Measurements from ENCODE around the gene NRG3.

NRG3 gene

DNA sequence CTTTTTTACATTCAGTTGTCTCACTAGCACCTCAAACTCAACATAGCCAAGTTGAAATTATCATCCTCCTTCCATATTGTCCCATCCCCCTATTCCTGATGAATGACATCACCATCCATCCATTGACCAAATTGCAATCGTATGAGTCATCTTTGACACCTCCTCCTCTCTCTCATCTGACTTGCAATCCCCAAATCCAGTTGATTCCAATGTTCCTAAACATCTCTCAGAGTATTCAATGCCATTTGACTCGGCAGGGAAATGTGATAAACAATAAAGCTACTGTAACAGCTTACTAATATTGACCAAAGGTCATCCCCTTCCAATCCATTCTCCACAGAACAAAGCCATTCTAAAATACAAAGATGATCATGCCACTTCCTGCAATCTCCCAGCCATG lies 1047.8 kb downstream of the NRG3 start (continued):
- no peak for TF ChIP-seq TSHZ2 (CRISPR knock-in tag; IDR thresholded peaks at IDR 0.05)
- TF ChIP-seq ZNF70 (CRISPR knock-in tag; IDR thresholded peaks at IDR 0.05): no peak
- TF ChIP-seq TOX (CRISPR knock-in tag; IDR thresholded peaks at IDR 0.05; ENCODE audit: borderline replicate concordance): no peak
- TF ChIP-seq ESRRG (CRISPR knock-in tag; IDR thresholded peaks at IDR 0.05): no peak

DNA sequence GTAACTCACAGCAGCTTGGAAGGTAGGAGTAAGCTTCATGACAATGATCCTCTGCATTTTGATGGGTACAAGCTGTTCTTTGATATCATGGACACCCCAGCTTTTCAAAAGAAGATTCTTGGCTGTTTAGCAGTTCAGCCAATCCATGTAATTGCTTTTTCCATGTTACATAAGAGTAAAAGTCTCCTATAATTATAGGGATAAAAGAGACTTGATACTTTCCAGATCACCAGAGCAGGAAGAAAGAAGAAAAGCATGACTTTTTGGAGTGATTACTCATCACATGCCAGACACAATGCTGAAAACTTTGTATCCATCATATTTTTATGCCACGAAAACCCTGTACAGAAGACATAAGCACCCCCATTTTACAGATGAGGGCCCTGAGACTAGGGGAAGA lies 1049.7 kb downstream of the NRG3 start:
- peak; percentile 79 for ATAC-seq
- TF ChIP-seq, protein P1, sequence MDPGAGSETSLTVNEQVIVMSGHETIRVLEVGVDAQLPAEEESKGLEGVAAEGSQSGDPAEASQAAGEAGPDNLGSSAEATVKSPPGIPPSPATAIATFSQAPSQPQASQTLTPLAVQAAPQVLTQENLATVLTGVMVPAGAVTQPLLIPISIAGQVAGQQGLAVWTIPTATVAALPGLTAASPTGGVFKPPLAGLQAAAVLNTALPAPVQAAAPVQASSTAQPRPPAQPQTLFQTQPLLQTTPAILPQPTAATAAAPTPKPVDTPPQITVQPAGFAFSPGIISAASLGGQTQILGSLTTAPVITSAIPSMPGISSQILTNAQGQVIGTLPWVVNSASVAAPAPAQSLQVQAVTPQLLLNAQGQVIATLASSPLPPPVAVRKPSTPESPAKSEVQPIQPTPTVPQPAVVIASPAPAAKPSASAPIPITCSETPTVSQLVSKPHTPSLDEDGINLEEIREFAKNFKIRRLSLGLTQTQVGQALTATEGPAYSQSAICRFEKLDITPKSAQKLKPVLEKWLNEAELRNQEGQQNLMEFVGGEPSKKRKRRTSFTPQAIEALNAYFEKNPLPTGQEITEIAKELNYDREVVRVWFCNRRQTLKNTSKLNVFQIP (CRISPR knock-in tag; IDR thresholded peaks at IDR 0.05; ENCODE audit: borderline replicate concordance, low read depth): peak; percentile 64; the same call in 1 of the 2 replicates
- TF ChIP-seq ZNF70 (CRISPR knock-in tag; IDR thresholded peaks at IDR 0.05) (no peak), ZNF8 (CRISPR knock-in tag; IDR thresholded peaks at IDR 0.05) (no peak), ISL1 (CRISPR knock-in tag; IDR thresholded peaks at IDR 0.05) (peak; percentile 71), ZFP3 (CRISPR knock-in tag; IDR thresholded peaks at IDR 0.05) (no peak), TSHZ2 (CRISPR knock-in tag; IDR thresholded peaks at IDR 0.05) (no peak), ARNTL (CRISPR knock-in tag; IDR thresholded peaks at IDR 0.05; ENCODE audit: borderline replicate concordance, low read depth) (no peak), CSDC2 (CRISPR knock-in tag; IDR thresholded peaks at IDR 0.05) (no peak), PPARA (CRISPR knock-in tag; IDR thresholded peaks at IDR 0.05; ENCODE audit: borderline replicate concordance) (no peak), ZNF565 (CRISPR knock-in tag; conservative IDR thresholded peaks at IDR 0.05; ENCODE audit: low read depth) (no peak), TOX (CRISPR knock-in tag; IDR thresholded peaks at IDR 0.05; ENCODE audit: borderline replicate concordance) (peak; percentile 93), TCF4 (CRISPR knock-in tag; IDR thresholded peaks at IDR 0.05; ENCODE audit: borderline replicate concordance) (peak; percentile 33; the same call in 1 of the 2 replicates), RARB (CRISPR knock-in tag; IDR thresholded peaks at IDR 0.05) (peak; percentile 48; the same call in 1 of the 2 replicates), CSRNP3 (CRISPR knock-in tag; IDR thresholded peaks at IDR 0.05) (no peak), BACH2 (CRISPR knock-in tag; IDR thresholded peaks at IDR 0.05; ENCODE audit: borderline replicate concordance) (no peak), SNAI2 (CRISPR knock-in tag; IDR thresholded peaks at IDR 0.05) (0 out of 2 replicates have a peak, but pooled peaks have one; percentile 50), ZC3H10 (CRISPR knock-in tag; IDR thresholded peaks at IDR 0.05) (peak; percentile 91), OSR1 (CRISPR knock-in tag; IDR thresholded peaks at IDR 0.05) (no peak)

GRCh38 chr10:82925547-82925946 lies 1050.6 kb downstream of the NRG3 start:
- ATAC-seq: peak; percentile 82
- TF ChIP-seq BACH2 (CRISPR knock-in tag; IDR thresholded peaks at IDR 0.05; ENCODE audit: borderline replicate concordance) (no peak), OSR1 (CRISPR knock-in tag; IDR thresholded peaks at IDR 0.05) (no peak), TCF4 (CRISPR knock-in tag; IDR thresholded peaks at IDR 0.05; ENCODE audit: borderline replicate concordance) (no peak), ZC3H10 (CRISPR knock-in tag; IDR thresholded peaks at IDR 0.05) (no peak), TOX (CRISPR knock-in tag; IDR thresholded peaks at IDR 0.05; ENCODE audit: borderline replicate concordance) (peak; percentile 50; the same call in 1 of the 2 replicates)

DNA sequence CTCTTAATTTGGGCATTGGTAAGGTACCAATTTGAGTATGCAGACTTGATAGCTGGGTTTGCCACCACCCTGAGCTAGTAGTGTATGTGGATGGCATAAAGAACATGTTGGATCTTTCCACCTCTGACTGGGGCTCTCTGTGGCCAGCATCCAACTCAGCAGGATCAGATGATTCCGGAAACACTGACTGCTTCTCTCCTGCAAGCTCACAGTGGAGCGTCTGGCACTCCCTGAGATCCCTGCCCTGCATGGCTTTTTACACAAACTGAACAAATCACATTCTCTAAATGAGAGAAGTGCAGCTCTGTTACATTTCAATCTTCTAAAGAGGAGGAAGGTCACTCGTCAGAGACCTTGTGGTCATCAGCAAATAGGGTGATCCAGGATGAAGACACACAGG lies 1057.5 kb downstream of the NRG3 start:
- TF ChIP-seq PATZ1 (CRISPR knock-in tag; IDR thresholded peaks at IDR 0.05; ENCODE audit: borderline replicate concordance) (no peak), ZNF565 (CRISPR knock-in tag; conservative IDR thresholded peaks at IDR 0.05; ENCODE audit: low read depth) (no peak), ZNF8 (CRISPR knock-in tag; IDR thresholded peaks at IDR 0.05) (no peak)
- no peak for ATAC-seq
